NCI-H2029 treated with DMSO at 0.1 percent for 48 hours (cell line): Measurements from ENCODE around the gene CENPP.

Experiments
- DNase-seq: peaks from one replicate; lab custom pipeline; 2025; lab: John Stamatoyannopoulos, UW

The CENPP gene

GRCh38 chr9:92658611-92659010, 332.9 kb downstream of the CENPP start:
- DNase-seq: no peak

- DNase-seq: no peak
Measured at GRCh38 chr9:92659601-92660000, 333.8 kb downstream of the CENPP start.

- no peak for DNase-seq
Measured at GRCh38 chr9:92660266-92660665, 334.5 kb downstream of the CENPP start.

DNA sequence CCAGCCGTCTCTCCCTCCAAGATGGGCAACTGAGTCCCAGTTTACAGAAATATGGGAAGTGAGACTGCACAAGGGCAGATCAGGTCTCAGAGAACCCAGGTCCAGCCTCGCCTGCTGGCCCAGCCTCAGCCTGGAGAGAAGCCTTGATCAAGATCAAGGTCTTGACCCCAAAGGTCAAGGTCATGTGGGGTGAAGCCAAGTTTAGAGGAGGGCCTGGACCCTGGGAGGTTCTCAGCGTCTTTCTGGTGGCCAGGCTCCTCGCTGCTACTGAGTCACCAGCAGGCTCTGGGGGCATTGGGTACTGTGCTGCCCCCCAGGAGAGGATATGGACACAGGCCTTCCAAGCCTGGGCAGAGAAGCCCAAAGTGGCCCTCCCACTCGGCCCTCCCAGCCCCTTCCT, 335.4 kb downstream of the CENPP start:
- no peak for DNase-seq

DNA sequence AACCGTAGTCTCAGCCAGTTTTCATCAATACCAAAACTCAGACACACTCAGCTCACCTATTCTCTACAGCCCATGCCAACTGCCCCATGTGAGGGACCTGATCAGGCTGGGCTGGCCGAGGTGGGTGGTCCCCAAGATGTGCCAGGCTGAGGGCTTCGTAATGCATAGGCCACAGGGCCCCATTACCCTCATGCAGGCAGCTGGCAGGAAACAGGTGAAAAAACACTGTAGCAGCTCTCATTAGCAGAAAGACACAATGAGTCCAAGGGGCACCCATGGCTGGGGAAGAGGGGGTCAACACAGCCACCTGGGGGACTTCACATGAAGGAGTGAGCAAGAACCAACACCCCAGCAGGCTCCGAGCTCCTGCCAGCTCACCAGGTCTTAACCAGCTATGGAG, 336.0 kb downstream of the CENPP start:
- DNase-seq: no peak

GRCh38 chr9:92663126-92663525, 337.4 kb downstream of the CENPP start:
- DNase-seq: no peak

GRCh38 chr9:92663951-92664350, 338.2 kb downstream of the CENPP start:
- DNase-seq: no peak

- DNase-seq: no peak
Measured at GRCh38 chr9:92664394-92665152, 338.8 kb downstream of the CENPP start.

DNA sequence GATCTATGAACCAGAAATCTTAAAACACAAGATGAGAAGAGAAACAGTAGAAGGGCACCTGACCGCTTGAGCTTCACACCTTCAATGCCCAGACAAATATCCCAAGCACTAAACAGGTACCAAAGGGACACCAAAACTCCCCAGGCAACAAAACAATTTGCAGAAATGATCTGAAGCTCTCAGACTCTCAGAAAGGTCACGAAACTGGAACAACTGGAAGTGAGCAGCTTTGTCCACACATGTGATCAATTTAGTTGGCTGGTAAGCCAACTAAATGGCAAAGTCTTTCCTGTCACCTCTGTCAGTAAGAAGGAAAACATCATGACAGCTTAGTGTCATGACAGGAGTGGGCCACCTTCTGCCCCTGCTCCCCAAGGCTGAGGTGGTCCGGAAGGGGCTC, 340.1 kb downstream of the CENPP start:
- no peak for DNase-seq

DNA sequence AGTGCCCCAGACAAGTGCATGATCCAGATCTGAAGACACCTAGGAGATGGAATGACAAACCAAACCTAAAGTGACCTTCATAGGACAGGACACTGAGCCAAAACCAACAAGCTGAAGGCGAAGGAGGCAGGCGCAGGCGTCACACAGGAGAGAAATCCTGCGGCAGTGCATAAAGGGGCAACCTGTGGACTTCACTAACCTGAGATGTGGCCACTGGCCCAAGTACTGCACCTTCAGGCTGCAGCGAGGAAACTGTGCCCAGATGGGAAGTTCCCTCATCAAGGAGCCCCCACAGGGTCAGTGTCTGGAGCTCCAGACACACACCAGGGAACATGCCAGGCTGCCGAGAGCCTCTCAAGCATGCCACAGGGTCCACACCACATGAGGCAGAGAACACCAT, 340.5 kb downstream of the CENPP start:
- no peak for DNase-seq

GRCh38 chr9:92666912-92667532, 341.3 kb downstream of the CENPP start:
- no peak for DNase-seq

- DNase-seq: no peak
Measured at GRCh38 chr9:92668746-92669526, 343.2 kb downstream of the CENPP start.

GRCh38 chr9:92669527-92669889, 343.8 kb downstream of the CENPP start:
- no peak for DNase-seq
